Measurements from ENCODE around the gene MCF2L.

- TF ChIP-seq CTCF (IDR thresholded peaks at IDR 0.05) (no peak), EZH2phosphoT487 (IDR thresholded peaks at IDR 0.05) (no peak), EZH2 (IDR thresholded peaks at IDR 0.05) (no peak)
Measured at GRCh38 chr13:113017506-113018215, 48.6 kb downstream of the MCF2L start.
